IMR-90 (cell line): Measurements from ENCODE around the gene RRP36.

Source experiments
- BHLHE40 ChIP-seq: fragments of 150-350 bp; IDR thresholded peaks from 2 replicates; pipeline ENCODE4 v1.6.1; 2016; ENCODE audit warnings: mild to moderate bottlenecking, low read depth, low read length
- CEBPB ChIP-seq: IDR thresholded peaks from 2 replicates; pipeline ENCODE4 v1.6.1; 2012; ENCODE audit warnings: low read depth, low read length, improper control_type of control experiment
- CTCF ChIP-seq: conservative IDR thresholded peaks from 2 replicates; pipeline ENCODE4 v1.5.1; 2012; ENCODE audit warnings: mild to moderate bottlenecking, low read depth, low read length, improper control_type of control experiment
- MXI1 ChIP-seq: IDR thresholded peaks from 2 replicates; pipeline ENCODE4 v1.6.1; 2012; ENCODE audit warnings: low read depth, mild to moderate bottlenecking, low read length, moderate library complexity, borderline replicate concordance
- POLR2A ChIP-seq: IDR thresholded peaks from 2 replicates; pipeline ENCODE4 v1.6.1; 2012; ENCODE audit warnings: mild to moderate bottlenecking, low read depth, low read length
- RCOR1 ChIP-seq: IDR thresholded peaks from 2 replicates; pipeline ENCODE4 v1.6.1; 2012; ENCODE audit warnings: mild to moderate bottlenecking, low read length, improper control_type of control experiment; ENCODE audit not compliant: insufficient replicate concordance
- RFX5 ChIP-seq: IDR thresholded peaks from 2 replicates; pipeline ENCODE4 v1.8.0; 2012; ENCODE audit warnings: low read depth, mild to moderate bottlenecking, low read length, moderate library complexity

DNA sequence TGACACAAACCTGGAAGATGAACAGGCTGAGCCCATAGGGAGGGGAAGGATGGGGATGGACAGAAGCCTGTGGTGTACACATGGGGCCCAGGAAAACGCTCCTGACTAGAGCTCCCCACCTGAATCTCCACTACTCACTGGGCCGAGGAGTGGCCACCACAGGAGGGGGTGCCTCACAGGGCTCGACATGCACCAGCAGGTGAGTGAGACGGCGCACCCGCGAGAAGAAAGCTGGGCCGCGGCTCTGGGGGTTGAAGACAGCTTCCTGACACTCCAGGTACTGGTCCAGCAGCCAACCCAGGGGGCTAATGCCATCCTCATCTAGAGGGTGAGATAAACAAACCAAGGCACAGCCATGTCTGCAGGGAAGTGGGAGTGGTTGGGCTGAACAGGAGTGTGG lies 21.9 kb downstream of the RRP36 start:
- TF ChIP-seq CTCF (no peak), RFX5 (no peak), BHLHE40 (no peak), RCOR1 (no peak), POLR2A (no peak), CEBPB (no peak), MXI1 (no peak)
